ENCODE measurements around the gene STK4.

DNA sequence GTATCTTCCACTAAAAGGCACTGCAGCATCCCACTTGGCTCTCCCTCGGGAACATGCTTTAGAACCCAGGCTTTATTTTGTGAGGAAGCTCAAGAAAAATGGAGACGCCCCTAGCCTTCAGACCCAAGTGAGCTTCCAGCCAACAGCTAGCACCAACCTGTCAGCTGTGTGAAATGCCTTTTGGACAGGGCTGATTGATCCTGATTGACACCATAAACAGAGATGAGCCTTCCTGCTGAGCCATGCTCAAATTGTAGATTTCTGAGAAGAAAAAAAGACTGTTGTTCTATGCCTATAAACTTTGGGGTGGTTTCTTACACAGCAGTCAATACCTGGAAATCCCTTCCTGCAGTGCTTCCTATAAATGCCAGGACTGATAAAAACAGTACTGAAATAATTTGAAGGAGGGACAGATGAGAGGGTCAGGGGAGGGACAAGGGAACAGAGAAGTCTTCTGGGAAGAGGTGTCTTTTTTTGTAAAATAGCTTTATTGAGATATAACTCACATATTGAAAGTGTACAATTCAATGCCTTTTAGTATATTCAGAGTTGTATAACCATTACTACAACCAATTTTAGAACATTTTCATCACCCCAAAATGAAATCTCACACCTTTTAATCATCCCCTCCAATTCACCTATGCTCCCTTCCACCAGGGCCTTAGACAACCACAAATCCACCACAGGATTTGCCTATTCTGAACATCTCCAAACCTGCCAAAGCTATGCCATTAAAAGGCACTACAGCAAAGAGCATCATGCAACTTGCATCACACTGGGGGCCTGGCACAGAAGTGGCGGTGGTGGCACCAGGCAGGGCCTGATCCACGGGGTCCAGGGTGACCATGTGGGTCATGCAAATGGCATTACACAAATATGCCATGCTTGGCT, 2.7 kb upstream of the STK4 start:
- TF ChIP-seq, protein P1, sequence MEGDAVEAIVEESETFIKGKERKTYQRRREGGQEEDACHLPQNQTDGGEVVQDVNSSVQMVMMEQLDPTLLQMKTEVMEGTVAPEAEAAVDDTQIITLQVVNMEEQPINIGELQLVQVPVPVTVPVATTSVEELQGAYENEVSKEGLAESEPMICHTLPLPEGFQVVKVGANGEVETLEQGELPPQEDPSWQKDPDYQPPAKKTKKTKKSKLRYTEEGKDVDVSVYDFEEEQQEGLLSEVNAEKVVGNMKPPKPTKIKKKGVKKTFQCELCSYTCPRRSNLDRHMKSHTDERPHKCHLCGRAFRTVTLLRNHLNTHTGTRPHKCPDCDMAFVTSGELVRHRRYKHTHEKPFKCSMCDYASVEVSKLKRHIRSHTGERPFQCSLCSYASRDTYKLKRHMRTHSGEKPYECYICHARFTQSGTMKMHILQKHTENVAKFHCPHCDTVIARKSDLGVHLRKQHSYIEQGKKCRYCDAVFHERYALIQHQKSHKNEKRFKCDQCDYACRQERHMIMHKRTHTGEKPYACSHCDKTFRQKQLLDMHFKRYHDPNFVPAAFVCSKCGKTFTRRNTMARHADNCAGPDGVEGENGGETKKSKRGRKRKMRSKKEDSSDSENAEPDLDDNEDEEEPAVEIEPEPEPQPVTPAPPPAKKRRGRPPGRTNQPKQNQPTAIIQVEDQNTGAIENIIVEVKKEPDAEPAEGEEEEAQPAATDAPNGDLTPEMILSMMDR (IDR thresholded peaks at IDR 0.05) = no peak
- TF ChIP-seq POLR2AphosphoS5 (IDR thresholded peaks at IDR 0.05; ENCODE audit: insufficient read depth in 1 of 2, low read depth in 1 of 2) (no peak), POLR2A (IDR thresholded peaks at IDR 0.05) (no peak)

Measured in vagina (tissue), 2 donors.